K562 (cell line): Measurements from ENCODE around the gene GJC2. TPM values are rescaled to one million over a fixed set of nuclear protein-coding genes. Genes with fewer than 3 reads are reported as not detected.

Experiments
- BRD9 ChIP-seq: fragments of 450-650 bp; IDR thresholded peaks from 2 replicates; pipeline ENCODE4 v1.6.1; 2018; ENCODE audit warnings: low read depth; ENCODE audit not compliant: partially characterized antibody
- ETV5 ChIP-seq: sonication (generic); formaldehyde crosslinking; IDR thresholded peaks from 2 replicates; pipeline ENCODE4 v1.4.0; 2020; ENCODE audit warnings: low read depth, mild to moderate bottlenecking, missing genetic modification reagents
- PCBP2 ChIP-seq: fragments of 200-400 bp; formaldehyde crosslinking; IDR thresholded peaks from 2 replicates; pipeline ENCODE4 v1.6.1; 2018; ENCODE audit warnings: low read length, low read depth, mild to moderate bottlenecking, moderate library complexity; ENCODE audit not compliant: poor library complexity, severe bottlenecking
- POU5F1 ChIP-seq: fragments of 150-350 bp; IDR thresholded peaks from 2 replicates; pipeline ENCODE4 v1.6.1; 2014; ENCODE audit warnings: borderline replicate concordance, low read length, low read depth, mild to moderate bottlenecking; ENCODE audit not compliant: partially characterized antibody
- RBFOX2 ChIP-seq: fragments of 200-400 bp; formaldehyde crosslinking; IDR thresholded peaks from 2 replicates; pipeline ENCODE4 v1.6.1; 2017; ENCODE audit warnings: low read depth, mild to moderate bottlenecking, low read length, moderate library complexity
- TCFL5 ChIP-seq: fragments of 250-450 bp; sonication (Bioruptor Pico); conservative IDR thresholded peaks from 2 replicates; pipeline ENCODE4 v1.6.1; 2021; ENCODE audit warnings: mild to moderate bottlenecking, moderate library complexity, matching md5 sums
- THRAP3 ChIP-seq: fragments of 450-650 bp; IDR thresholded peaks from 2 replicates; pipeline ENCODE4 v1.6.1; 2016; ENCODE audit warnings: mild to moderate bottlenecking, inconsistent platforms, borderline replicate concordance
- polyA plus RNA-seq, 8 experiments: library from polyadenylated mRNA; depleted of rRNA in 4 of 8; stranded (reverse) in 5 of 8; unstranded in 3 of 8; fragments of >200 nt; fragmentation: Nextera tagmentation in 2 of 8; fragmentation: Illumina TruSeq in 1 of 8; extraction: Ambion mirVana in 2 of 8; extraction: Trizol in 1 of 8; gene quantifications; 2 replicates each; pipeline versions ENCODE4 v1.2.1 to v1.2.3, GENCODE V29; 2011 to 2014; ENCODE audit warnings: inconsistent platforms in 1 of 8, missing spikeins in 1 of 8
- total RNA-seq, 7 experiments: library from RNA; depleted of rRNA in 6 of 7; stranded (reverse); fragments of >200 nt in 6 of 7; fragmentation: Illumina TruSeq in 2 of 7; extraction: Trizol in 2 of 7; gene quantifications; 2 replicates each; pipeline versions ENCODE4 v1.2.1 to v1.2.3, GENCODE V29; 2011 to 2021; ENCODE audit warnings: low replicate concordance in 1 of 7
- TF ChIP-seq, protein P1 (sequence below): fragments of 450-650 bp; formaldehyde crosslinking; IDR thresholded peaks from 2 replicates; pipeline ENCODE4 v1.4.0; 2022; ENCODE audit warnings: missing genetic modification characterization
- TF ChIP-seq, protein P2 (sequence below): fragments of 150-350 bp; IDR thresholded peaks from 2 replicates; pipeline ENCODE4 v1.6.1; 2014; ENCODE audit warnings: low read depth, mild to moderate bottlenecking, low read length, borderline replicate concordance

GJC2 gene
- total and polyA plus RNA-seq, 9 of the 15 experiments (the other 6 are each of a cell fraction or from before 2014, with no cell fraction given) = 0.03 to 0.62 (median 0.11) TPM; not detected in 2

DNA sequence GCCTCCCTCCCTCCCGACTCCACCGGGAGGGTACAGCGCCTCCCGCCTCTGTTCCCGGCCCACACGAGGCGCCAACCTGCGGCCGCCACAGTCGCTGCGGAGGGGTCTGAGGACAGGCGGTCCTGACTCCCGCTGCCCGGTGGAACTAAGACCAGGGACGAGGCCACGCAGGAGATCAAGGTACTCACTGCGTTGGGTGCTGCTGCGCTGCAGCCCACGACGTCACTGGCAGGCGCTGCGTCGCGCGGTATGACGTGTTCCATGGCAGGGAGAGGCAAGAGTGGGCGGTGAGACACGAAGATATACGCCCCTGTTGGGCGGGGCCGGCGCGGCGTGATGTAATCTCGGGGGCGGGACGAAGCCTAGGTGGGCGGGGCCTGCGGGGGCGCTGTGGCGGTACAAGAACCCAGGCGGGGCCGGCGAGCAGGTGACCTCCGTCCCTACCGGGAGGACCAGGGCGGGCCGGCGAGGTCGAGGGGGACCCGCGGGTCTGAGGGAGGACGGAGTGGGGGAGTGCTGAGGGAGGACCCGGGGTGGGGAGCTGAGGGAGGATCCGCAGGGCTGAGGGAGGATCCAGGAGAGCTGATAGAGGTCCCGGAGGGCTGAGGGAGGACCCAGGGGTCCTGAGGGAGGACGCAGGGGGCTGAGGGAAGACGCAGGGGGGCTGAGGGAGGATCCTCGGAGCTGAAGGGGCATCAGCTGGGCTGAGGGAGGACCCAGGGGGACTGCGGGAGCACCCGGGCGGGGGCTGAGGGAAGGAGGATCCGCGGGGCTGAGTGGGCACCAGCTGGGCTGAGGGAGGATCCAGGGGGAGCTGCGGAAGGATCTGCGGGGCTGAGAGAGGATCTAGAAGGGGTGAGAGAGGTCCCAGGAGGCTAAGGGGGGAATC, 40.4 kb upstream of the GJC2 start, which contains the start of gene MRPL55 (continued):
- TF ChIP-seq, protein P1, sequence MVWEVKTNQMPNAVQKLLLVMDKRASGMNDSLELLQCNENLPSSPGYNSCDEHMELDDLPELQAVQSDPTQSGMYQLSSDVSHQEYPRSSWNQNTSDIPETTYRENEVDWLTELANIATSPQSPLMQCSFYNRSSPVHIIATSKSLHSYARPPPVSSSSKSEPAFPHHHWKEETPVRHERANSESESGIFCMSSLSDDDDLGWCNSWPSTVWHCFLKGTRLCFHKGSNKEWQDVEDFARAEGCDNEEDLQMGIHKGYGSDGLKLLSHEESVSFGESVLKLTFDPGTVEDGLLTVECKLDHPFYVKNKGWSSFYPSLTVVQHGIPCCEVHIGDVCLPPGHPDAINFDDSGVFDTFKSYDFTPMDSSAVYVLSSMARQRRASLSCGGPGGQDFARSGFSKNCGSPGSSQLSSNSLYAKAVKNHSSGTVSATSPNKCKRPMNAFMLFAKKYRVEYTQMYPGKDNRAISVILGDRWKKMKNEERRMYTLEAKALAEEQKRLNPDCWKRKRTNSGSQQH (CRISPR knock-in tag) = no peak
- TF ChIP-seq THRAP3 = no peak
- no peak for TF ChIP-seq BRD9
- TF ChIP-seq POU5F1 = no peak
- TF ChIP-seq PCBP2 = no peak
- TF ChIP-seq RBFOX2 = peak; percentile 95
- no peak for TF ChIP-seq ETV5 (CRISPR knock-in tag)
- TF ChIP-seq TCFL5 (CRISPR knock-in tag) = no peak
- TF ChIP-seq, protein P2, sequence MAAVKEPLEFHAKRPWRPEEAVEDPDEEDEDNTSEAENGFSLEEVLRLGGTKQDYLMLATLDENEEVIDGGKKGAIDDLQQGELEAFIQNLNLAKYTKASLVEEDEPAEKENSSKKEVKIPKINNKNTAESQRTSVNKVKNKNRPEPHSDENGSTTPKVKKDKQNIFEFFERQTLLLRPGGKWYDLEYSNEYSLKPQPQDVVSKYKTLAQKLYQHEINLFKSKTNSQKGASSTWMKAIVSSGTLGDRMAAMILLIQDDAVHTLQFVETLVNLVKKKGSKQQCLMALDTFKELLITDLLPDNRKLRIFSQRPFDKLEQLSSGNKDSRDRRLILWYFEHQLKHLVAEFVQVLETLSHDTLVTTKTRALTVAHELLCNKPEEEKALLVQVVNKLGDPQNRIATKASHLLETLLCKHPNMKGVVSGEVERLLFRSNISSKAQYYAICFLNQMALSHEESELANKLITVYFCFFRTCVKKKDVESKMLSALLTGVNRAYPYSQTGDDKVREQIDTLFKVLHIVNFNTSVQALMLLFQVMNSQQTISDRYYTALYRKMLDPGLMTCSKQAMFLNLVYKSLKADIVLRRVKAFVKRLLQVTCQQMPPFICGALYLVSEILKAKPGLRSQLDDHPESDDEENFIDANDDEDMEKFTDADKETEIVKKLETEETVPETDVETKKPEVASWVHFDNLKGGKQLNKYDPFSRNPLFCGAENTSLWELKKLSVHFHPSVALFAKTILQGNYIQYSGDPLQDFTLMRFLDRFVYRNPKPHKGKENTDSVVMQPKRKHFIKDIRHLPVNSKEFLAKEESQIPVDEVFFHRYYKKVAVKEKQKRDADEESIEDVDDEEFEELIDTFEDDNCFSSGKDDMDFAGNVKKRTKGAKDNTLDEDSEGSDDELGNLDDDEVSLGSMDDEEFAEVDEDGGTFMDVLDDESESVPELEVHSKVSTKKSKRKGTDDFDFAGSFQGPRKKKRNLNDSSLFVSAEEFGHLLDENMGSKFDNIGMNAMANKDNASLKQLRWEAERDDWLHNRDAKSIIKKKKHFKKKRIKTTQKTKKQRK = 0 out of 2 replicates have a peak, but pooled peaks have one; percentile 6
